Suprapubic skin (tissue), 4 donors: Measurements from ENCODE around the gene LRPPRC. TPM values are rescaled to one million over a fixed set of nuclear protein-coding genes. Genes with fewer than 3 reads are reported as not detected.

Source experiments
- DNase-seq, 2 donors: peaks; one replicate each; pipeline ENCODE4 v3.0.0-alpha.2; 2019; ENCODE audit warnings: low spot score in 2 of 2
- H3K27ac ChIP-seq: fragments of 200-600 bp; sonication (generic); one replicate; pipeline ENCODE4 v1.5.1; 2019
- H3K27me3 ChIP-seq: fragments of 200-600 bp; sonication (generic); one replicate; pipeline ENCODE4 v1.5.1; 2019
- H3K36me3 ChIP-seq: fragments of 200-600 bp; sonication (generic); one replicate; pipeline ENCODE4 v1.5.1; 2019
- H3K4me1 ChIP-seq: fragments of 200-600 bp; sonication (generic); one replicate; pipeline ENCODE4 v1.5.1; 2019
- H3K4me3 ChIP-seq: fragments of 200-600 bp; sonication (generic); one replicate; pipeline ENCODE4 v1.5.1; 2019; ENCODE audit warnings: mild to moderate bottlenecking
- H3K9me3 ChIP-seq: fragments of 200-600 bp; sonication (generic); one replicate; pipeline ENCODE4 v1.5.1; 2019
- CTCF ChIP-seq, 2 donors: fragments of 200-600 bp in 1 of 2; fragments of 450-650 bp in 1 of 2; sonication (generic) in 1 of 2; IDR thresholded peaks; one replicate each; pipeline ENCODE4 v1.5.1; 2016 to 2019; ENCODE audit warnings: antibody characterized with exemption in 2 of 2, mild to moderate bottlenecking in 1 of 2, moderate library complexity in 1 of 2
- EP300 ChIP-seq: sonication (generic); formaldehyde crosslinking; IDR thresholded peaks from one replicate; pipeline ENCODE4 v1.6.1; 2017; ENCODE audit warnings: antibody characterized with exemption
- POLR2A ChIP-seq, 2 donors: fragments of 450-650 bp; IDR thresholded peaks; one replicate each; pipeline ENCODE4 v1.6.1; 2017; ENCODE audit warnings: antibody characterized with exemption in 2 of 2, mild to moderate bottlenecking in 2 of 2, moderate library complexity in 2 of 2
- POLR2AphosphoS5 ChIP-seq, 3 donors: sonication (generic); formaldehyde crosslinking; IDR thresholded peaks; one replicate each; pipeline ENCODE4 v1.6.1; 2017; ENCODE audit warnings: antibody characterized with exemption in 3 of 3
- WGBS: methylation state at CpG from one replicate; pipeline ENCODE4 v1.1.5; 2018; 5-methylcytosine and 5-hydroxymethylcytosine counted together
- total RNA-seq, 4 donors: library from RNA; depleted of rRNA; stranded (reverse); fragments of >200 nt; gene quantifications; one replicate each; pipeline ENCODE4 v1.1.0, GENCODE V29; 2016

Gene LRPPRC
- total RNA-seq, 4 donors from 2014 or later = 45.1 to 74.7 (median 46.6) TPM

DNA sequence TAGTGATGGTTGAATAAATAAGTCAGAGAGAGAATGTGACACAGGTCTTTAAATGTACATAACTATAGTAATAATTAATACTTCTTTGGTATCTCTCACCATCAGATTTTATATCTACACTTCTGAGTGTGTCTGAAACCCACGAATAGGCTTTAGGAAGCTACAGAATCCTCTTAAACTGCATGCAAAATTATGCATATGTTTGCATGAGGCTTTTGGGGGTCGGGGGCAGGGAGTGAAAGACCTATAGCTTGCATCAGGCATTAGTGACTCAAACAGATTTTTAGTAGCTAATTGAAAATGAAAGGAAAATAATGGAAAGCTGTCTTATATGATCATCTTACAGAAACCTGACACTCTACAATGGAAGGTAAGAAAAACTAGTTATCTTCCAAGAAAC lies 14.9 kb downstream of the LRPPRC start:
- no peaks in the 10 kb centered on the region for H3K27me3 ChIP-seq
- TF ChIP-seq EP300 (no peak), CTCF (IDR thresholded peaks at IDR 0.05) (no peak), POLR2AphosphoS5 (IDR thresholded peaks at IDR 0.05) (no peak)
- DNase-seq = no peak
- no peak overlapping the region for H3K4me3 ChIP-seq
- 86% methylated on average over 2 of the region's 2 CpGs for WGBS
- no peaks in the 10 kb centered on the region for H3K4me1 ChIP-seq
- peaks cover 54% of the 10 kb centered on the region for H3K36me3 ChIP-seq
- H3K9me3 ChIP-seq = no peaks in the 10 kb centered on the region
- H3K27ac ChIP-seq = no peak overlapping the region

DNA sequence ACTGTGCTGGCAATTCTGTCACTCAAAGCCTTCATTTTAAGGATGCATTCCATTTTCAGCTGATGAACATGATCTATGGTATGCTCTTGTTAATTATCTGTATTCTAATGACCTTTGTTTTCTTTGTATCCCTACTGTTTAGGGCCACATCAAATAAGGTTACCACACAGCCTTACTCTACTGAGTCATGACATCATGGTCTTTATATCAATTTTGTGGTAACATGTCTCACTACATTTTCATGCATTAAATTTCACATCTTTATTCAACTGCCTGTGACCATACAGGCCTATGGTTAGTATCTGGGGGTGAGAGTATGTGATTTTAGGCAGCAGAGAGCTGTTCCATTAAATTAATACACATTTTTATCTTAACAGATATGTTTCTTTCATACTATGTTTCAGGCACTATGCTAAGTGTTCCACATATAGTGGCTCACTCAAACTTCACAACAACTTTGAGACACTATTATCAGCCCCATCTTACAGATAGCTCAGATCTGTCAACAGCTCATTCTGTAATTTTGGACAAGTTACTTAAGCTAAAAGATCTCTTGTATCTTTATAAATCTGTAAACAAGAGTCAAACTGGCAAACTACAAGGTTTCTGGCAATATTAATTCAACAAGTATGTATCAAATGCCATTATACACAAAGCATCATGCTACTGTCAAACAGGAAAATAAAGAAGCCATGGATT lies 18.0 kb downstream of the LRPPRC start:
- H3K27ac ChIP-seq = no peak overlapping the region
- no peak for TF ChIP-seq POLR2A (IDR thresholded peaks at IDR 0.05)
- TF ChIP-seq CTCF (IDR thresholded peaks at IDR 0.05) = no peak
- TF ChIP-seq EP300 = no peak
- TF ChIP-seq POLR2AphosphoS5 (IDR thresholded peaks at IDR 0.05) = no peak
- H3K27me3 ChIP-seq = no peaks in the 10 kb centered on the region
- no peak for DNase-seq
- H3K9me3 ChIP-seq = no peaks in the 10 kb centered on the region
- no peaks in the 10 kb centered on the region for H3K4me1 ChIP-seq
- H3K4me3 ChIP-seq = no peak overlapping the region
- peaks cover 83% of the 10 kb centered on the region for H3K36me3 ChIP-seq

DNA sequence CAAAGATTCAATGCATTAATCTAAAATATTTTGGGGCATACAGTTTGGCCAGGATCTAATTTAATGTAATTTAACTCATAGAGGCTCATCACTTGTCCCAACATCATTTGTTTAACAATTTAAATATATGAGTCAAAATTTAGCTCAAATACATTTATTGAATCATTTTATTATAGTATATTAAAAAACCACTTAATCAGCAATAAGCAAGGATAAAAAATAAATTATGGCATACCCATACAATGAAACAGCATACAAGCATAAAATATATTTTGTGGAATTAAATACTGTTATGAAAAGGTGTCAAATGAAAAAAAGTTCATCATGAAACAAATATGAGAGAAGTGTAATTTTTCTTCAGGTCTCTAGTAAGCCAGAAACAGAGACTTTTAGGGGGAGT lies 34.9 kb downstream of the LRPPRC start:
- no peaks in the 10 kb centered on the region for H3K27me3 ChIP-seq
- TF ChIP-seq POLR2A (IDR thresholded peaks at IDR 0.05) (no peak), EP300 (no peak), POLR2AphosphoS5 (IDR thresholded peaks at IDR 0.05) (no peak), CTCF (IDR thresholded peaks at IDR 0.05) (no peak)
- no peak overlapping the region for H3K4me3 ChIP-seq
- no peaks in the 10 kb centered on the region for H3K4me1 ChIP-seq
- H3K9me3 ChIP-seq = no peaks in the 10 kb centered on the region
- no peak for DNase-seq
- peaks cover 92% of the 10 kb centered on the region for H3K36me3 ChIP-seq
- H3K27ac ChIP-seq = no peak overlapping the region

- Histone ChIP-seq H3K4me1 (no peaks in the 10 kb centered on the region), H3K27me3 (no peaks in the 10 kb centered on the region), H3K4me3 (no peak overlapping the region), H3K27ac (no peak overlapping the region), H3K36me3 (peaks cover 99% of the 10 kb centered on the region), H3K9me3 (no peaks in the 10 kb centered on the region)
- no peak for DNase-seq
- 78% methylated on average over 5 of the region's 5 CpGs for WGBS
- no peak for TF ChIP-seq POLR2AphosphoS5 (IDR thresholded peaks at IDR 0.05)
- no peak for TF ChIP-seq CTCF (IDR thresholded peaks at IDR 0.05)
- no peak for TF ChIP-seq POLR2A (IDR thresholded peaks at IDR 0.05)
- no peak for TF ChIP-seq EP300
Observed at GRCh38 chr2:43958397-43959275, 37.2 kb downstream of the LRPPRC start.

GRCh38 chr2:43950383-43951008 lies 45.3 kb downstream of the LRPPRC start:
- H3K4me3 ChIP-seq = no peak overlapping the region
- TF ChIP-seq POLR2AphosphoS5 (IDR thresholded peaks at IDR 0.05) = no peak
- TF ChIP-seq CTCF (IDR thresholded peaks at IDR 0.05) = no peak
- no peak for TF ChIP-seq POLR2A (IDR thresholded peaks at IDR 0.05)
- no peak for TF ChIP-seq EP300
- H3K9me3 ChIP-seq = no peaks in the 10 kb centered on the region
- H3K36me3 ChIP-seq = peaks cover 75% of the 10 kb centered on the region
- no peak overlapping the region for H3K27ac ChIP-seq
- 74% methylated on average over 8 of the region's 8 CpGs for WGBS
- H3K4me1 ChIP-seq = no peaks in the 10 kb centered on the region
- no peak for DNase-seq
- H3K27me3 ChIP-seq = no peaks in the 10 kb centered on the region
